GM12801 (cell line): ENCODE measurements around the gene KRT16.

ENCODE experiments used
- TF ChIP-seq, protein P1 (sequence below): IDR thresholded peaks from one replicate; pipeline ENCODE4 v1.5.1; 2011; ENCODE audit warnings: control low read depth; ENCODE audit not compliant: insufficient read length; ENCODE audit errors: extremely low read depth

The KRT16 gene

DNA sequence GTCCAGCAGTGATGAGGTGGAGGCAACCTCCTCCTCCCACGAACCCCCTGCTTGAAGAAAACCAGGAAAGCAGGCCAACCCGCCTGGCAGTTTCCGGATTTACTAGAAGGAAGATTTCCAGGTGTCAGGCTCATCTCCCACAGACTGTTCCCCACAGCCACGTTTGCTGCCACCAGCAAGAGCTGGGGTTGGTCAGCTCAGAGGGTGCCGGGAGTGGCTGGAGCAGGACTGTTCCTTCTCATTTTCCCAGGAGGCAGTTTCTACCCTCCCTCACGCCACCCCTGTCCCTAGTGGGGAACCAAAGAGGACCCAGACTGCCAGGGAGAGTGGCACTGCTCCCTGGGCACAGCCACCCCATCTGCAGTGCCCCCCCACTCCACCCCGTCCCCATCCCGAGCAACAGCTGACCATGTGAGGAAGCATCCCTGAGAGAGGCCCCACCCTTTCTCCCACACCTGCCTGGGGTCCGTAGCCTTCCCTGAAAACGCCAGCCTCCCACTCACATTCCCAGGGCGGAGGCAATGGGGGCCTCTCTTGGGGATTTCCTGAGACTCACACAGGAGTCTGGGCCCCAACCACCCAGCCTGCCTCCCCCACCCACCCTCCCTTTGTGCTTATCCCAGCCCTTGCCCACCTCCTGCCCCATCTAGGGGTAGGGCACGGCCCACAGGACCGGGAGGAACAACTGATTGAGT is 5.9 kb upstream of the KRT16 start:
- TF ChIP-seq, protein P1, sequence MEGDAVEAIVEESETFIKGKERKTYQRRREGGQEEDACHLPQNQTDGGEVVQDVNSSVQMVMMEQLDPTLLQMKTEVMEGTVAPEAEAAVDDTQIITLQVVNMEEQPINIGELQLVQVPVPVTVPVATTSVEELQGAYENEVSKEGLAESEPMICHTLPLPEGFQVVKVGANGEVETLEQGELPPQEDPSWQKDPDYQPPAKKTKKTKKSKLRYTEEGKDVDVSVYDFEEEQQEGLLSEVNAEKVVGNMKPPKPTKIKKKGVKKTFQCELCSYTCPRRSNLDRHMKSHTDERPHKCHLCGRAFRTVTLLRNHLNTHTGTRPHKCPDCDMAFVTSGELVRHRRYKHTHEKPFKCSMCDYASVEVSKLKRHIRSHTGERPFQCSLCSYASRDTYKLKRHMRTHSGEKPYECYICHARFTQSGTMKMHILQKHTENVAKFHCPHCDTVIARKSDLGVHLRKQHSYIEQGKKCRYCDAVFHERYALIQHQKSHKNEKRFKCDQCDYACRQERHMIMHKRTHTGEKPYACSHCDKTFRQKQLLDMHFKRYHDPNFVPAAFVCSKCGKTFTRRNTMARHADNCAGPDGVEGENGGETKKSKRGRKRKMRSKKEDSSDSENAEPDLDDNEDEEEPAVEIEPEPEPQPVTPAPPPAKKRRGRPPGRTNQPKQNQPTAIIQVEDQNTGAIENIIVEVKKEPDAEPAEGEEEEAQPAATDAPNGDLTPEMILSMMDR: no peak

DNA sequence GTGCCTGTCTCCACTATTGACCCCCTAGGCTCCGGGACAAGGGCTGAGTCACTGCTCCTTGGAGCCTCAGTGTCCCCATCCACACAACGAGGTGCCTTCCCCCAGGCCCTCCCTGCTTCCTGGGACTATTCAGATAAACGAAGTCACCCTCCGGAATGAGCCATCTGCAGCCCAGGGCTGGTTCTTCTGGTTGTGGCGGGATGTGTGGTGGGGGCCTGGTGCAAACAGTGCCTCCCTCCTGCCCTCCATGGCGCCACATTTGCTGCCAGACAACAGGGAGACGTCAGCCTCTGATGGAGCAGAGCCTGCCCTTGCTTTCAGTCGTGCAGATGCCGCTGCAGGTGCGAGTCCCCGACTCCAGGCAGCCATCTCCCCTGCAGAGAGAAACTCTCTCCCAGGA is 5.1 kb upstream of the KRT16 start:
- TF ChIP-seq, protein P1: no peak

DNA sequence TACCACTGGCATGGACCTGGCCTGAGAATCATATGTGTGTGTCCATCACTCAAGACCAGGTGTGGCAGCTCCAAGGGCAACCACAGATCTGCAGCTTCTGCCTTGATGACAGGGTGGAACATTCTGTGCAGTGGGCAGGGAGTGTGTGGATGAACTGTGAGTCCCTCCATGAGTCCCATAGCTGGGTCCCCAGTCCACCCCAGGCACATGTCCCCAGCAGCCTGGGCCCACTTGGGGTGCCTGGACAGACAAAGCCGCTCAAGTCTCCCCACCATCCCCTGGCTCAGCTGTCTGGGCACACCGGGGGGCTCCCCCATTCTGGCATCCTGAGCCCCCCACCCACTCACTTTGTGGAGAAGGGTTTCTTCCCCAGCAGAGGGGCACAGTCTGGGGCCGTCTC is 4.6 kb upstream of the KRT16 start:
- TF ChIP-seq, protein P1: no peak

DNA sequence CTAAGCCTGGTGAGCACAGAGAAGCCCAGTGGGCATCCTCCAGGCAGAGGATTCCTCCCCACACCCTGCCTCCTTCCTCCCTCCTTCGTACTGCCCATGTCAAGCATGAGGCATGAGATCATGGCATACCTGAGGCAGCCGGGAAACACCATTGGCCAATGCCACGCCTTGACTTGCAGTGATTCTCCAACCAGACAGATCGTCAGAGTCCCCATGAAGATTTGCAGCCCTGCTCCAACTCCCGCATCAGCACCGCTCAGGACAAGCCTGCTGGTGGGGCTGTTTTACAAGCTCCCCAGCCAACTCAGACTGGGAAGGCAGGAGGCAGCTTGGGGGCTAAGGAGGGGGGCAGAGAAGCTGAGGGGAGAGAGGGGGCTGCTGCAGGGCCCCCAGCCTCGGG is 2.9 kb upstream of the KRT16 start:
- TF ChIP-seq, protein P1: no peak

DNA sequence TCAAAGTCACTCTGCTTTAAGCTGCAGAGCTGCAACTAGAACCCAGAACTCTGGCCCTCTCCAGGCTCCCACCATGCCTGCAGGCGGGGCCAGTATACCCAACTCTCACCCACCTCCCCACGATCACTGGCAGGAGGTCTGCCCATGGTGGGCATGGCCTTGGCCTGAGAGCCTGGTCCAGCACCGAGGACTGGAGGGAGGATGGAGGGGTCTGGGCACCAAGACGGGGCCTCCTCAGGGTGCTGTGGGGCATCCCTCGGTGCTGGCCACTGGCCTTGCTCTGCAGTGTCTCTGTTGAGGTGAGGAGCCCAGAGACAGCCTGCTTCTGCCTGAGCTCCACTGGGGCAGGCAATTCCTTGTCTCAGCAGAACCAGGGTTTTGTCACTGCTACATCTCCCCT is 1.5 kb upstream of the KRT16 start:
- TF ChIP-seq, protein P1: no peak

DNA sequence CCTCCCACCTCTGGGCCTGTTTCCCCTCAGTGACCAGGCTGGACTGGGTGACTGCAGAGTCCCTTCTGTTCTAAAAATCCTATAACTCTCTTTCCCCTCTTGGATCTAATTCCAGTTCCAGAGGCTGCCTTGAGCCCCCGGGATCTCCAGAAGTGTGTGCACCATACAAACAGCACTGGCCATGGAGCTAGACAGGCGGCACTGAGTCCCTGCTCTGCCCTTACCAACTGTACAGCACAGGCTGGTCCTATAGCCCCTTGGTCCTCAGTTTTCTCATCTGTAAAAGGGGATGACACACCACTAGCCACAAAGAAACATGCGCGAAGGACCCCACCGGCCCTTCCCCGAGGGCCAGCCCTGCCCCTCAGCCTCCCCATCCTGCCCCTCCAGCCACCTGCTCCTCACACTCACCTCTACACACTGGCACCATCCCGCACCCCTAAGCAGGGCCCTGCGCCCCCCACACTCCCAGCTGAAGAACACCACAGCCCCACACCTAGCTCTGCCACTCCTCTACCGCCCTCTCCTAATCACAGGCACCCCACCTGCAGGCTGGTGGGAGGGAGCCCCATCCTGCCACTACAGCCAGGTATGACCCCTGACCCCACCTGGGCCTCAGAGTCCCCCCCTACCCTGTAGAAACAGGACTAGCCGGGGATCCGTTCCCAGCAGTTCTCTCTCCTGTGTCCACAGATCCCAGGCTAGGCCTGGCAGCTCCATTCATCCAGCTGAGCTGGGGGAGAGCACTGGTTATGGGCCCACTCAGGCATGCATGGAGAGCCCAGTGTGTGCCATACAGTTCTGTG is 913 bp upstream of the KRT16 start:
- TF ChIP-seq, protein P1: no peak

DNA sequence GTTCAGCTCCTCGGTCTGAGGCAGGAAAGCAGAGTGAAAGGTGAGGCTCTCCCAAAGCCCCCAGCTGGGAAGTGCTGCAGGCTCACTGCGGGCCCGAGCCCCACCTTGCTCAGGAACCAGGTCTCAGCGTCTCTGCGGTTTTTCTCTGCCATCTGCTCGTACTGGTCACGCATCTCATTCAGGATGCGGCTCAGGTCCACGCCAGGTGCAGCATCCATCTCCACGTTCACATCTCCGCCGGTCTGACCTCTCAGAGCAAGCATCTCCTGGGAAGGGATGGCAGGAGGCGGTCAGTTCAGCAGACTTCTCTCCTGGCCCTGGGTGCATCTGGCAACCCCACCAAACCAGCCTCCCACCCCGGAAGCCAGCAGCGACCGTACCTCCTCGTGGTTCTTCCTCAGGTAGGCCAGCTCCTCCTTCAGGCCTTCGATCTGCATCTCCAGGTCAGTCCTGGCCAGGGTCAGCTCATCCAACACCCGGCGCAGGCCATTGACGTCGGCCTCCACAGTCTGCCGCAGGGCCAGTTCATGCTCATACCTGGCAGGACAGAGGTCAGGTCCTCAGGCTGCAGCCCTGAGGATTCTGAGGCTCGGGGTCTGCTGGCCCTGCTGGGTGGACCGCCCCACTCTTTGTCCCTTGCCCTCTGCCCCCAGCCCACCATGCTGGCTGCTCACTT is 1.5 kb downstream of the KRT16 start:
- TF ChIP-seq, protein P1: no peak
